GM19035 (cell line): Measurements from ENCODE around the gene NISCH.

Experiments used
- ATAC-seq: cut with Tn5 transposase; IDR thresholded peaks from one replicate; pipeline ENCODE4 v1.9.1; 2021; ENCODE audit not compliant: unreplicated experiment

Gene NISCH

GRCh38 chr3:52446631-52447511 is 8.5 kb upstream of the NISCH start:
- no peak for ATAC-seq

- no peak for ATAC-seq
These were observed 7.7 kb upstream of the NISCH start for GRCh38 chr3:52447512-52448355.

- no peak for ATAC-seq
These were observed 4.7 kb upstream of the NISCH start for GRCh38 chr3:52450489-52451236.

GRCh38 chr3:52451237-52452083 is 3.9 kb upstream of the NISCH start:
- no peak for ATAC-seq

GRCh38 chr3:52452126-52452525 is 3.3 kb upstream of the NISCH start:
- ATAC-seq, result no peak

GRCh38 chr3:52452570-52453221 is 2.7 kb upstream of the NISCH start:
- ATAC-seq, result no peak

GRCh38 chr3:52453496-52454249 is 1.7 kb upstream of the NISCH start, which contains the start of gene TNNC1:
TSS of gene TNNC1 (minus strand) at chr3:52454041. CDS start at chr3:52454015, 26 bp downstream.
- ATAC-seq, result no peak

GRCh38 chr3:52454250-52454937 is 1.0 kb upstream of the NISCH start:
- ATAC-seq, result no peak

GRCh38 chr3:52454938-52455282 is 494 bp upstream of the NISCH start:
- no peak for ATAC-seq

- no peak for ATAC-seq
These were observed 880 bp downstream of the NISCH start for GRCh38 chr3:52456169-52456799.

GRCh38 chr3:52456800-52457183 is 1.4 kb downstream of the NISCH start:
- no peak for ATAC-seq

GRCh38 chr3:52458031-52458760 is 2.8 kb downstream of the NISCH start:
- ATAC-seq, result no peak

GRCh38 chr3:52458770-52459545 is 3.6 kb downstream of the NISCH start:
- no peak for ATAC-seq

- no peak for ATAC-seq
These were observed 6.5 kb downstream of the NISCH start for GRCh38 chr3:52461874-52462273.

- no peak for ATAC-seq
These were observed 8.0 kb downstream of the NISCH start for GRCh38 chr3:52463416-52463815.

GRCh38 chr3:52468336-52468735 is 12.9 kb downstream of the NISCH start:
- no peak for ATAC-seq

- no peak for ATAC-seq
These were observed 13.6 kb downstream of the NISCH start for GRCh38 chr3:52469001-52469400.
